GM12878 (cell line): Measurements from ENCODE around the gene LACTBL1. TPM values are rescaled to one million over a fixed set of nuclear protein-coding genes. Genes with fewer than 3 reads are reported as not detected.
A peak's percentile ranks its signal among the peaks of the same experiment; 100 is the strongest.

ENCODE experiments used
- ATAC-seq: fragments of 200-7000 bp; cut with Tn5 transposase; 3 replicates; pipeline ENCODE4 v1.9.1; 2020; ENCODE audit warnings: mild to moderate bottlenecking, moderate library complexity
- BruUV-seq: library from RNA; stranded (reverse); fragments of 400-500 nt; replicated peaks from 2 replicates; lab custom pipeline; 2021; lab: Mats Ljungman, UMichigan
- CTCF ChIA-PET: fragments of 300-600 bp; sonication (Branson Sonifier 250); formaldehyde crosslinking; extraction: SDS; loops from one replicate; lab custom pipeline; 2021; ENCODE audit warnings: inconsistent platforms; lab: Yijun Ruan, JAX
- POLR2A ChIA-PET: fragments of 350-600 bp; formaldehyde crosslinking; extraction: SDS; loops from one replicate; lab custom pipeline; 2021; ENCODE audit warnings: inconsistent platforms; lab: Charles Lee
- RAD21 ChIA-PET: fragments of 300-600 bp; sonication (Branson Sonifier 250); formaldehyde crosslinking; loops from one replicate; lab custom pipeline; 2023; ENCODE audit warnings: antibody characterized with exemption; ENCODE audit not compliant: unreplicated experiment; lab: Charles Lee
- SMC1A ChIA-PET: fragments of 300-600 bp; sonication (Branson Sonifier 250); formaldehyde crosslinking; loops from one replicate; lab custom pipeline; 2023; ENCODE audit not compliant: unreplicated experiment, uncharacterized antibody; lab: Charles Lee
- DNase-seq: peaks from one replicate; pipeline ENCODE4 v3.0.0-alpha.2; 2011; ENCODE audit warnings: low read depth, low spot score
- FAIRE-seq: peaks from 3 replicates; lab custom pipeline; 2011; peaks lifted over from hg19 to GRCh38; lab: Jason Lieb, UNC
- H2AFZ ChIP-seq: 2 replicates; pipeline ENCODE4 v1.6.0; 2011; ENCODE audit warnings: low read depth, low read length, control low read depth; ENCODE audit not compliant: control insufficient read depth
- H3K27ac ChIP-seq: 2 replicates; pipeline ENCODE4 v1.5.1; 2011; ENCODE audit warnings: control low read depth; ENCODE audit not compliant: control insufficient read depth, insufficient read depth
- H3K27me3 ChIP-seq, 2 experiments: replicated peaks in 1 of 2; 2 replicates each; pipeline versions ENCODE4 v1.6.0 to v1.6.1; 2011; ENCODE audit warnings: low read length in 1 of 2; ENCODE audit not compliant: control insufficient read depth in 2 of 2, insufficient read depth in 2 of 2
- H3K36me3 ChIP-seq, 2 experiments: 2 replicates each; pipeline ENCODE4 v1.5.1; 2011; ENCODE audit warnings: low read length in 1 of 2; ENCODE audit not compliant: control insufficient read depth in 2 of 2, insufficient read depth in 2 of 2
- H3K4me1 ChIP-seq: 2 replicates; pipeline ENCODE4 v1.6.1; 2011; ENCODE audit warnings: mild to moderate bottlenecking, low read length, moderate library complexity, mixed read lengths; ENCODE audit not compliant: control insufficient read depth, insufficient read depth
- H3K4me2 ChIP-seq: 2 replicates; pipeline ENCODE4 v1.6.0; 2011; ENCODE audit warnings: control low read depth; ENCODE audit not compliant: control insufficient read depth, insufficient read depth
- H3K4me3 ChIP-seq: fragments of 200-600 bp; sonication (generic); 2 replicates; pipeline ENCODE4 v1.5.1; 2016
- H3K79me2 ChIP-seq: 2 replicates; pipeline ENCODE4 v1.6.0; 2011; ENCODE audit warnings: low read length; ENCODE audit not compliant: control insufficient read depth, insufficient read depth
- H3K9ac ChIP-seq: 2 replicates; pipeline ENCODE4 v1.8.0; 2011; ENCODE audit warnings: low read length, control low read depth, mixed read lengths; ENCODE audit not compliant: control insufficient read depth, insufficient read depth
- H3K9me3 ChIP-seq: replicated peaks from 3 replicates; pipeline ENCODE4 v1.5.1; 2011; ENCODE audit warnings: mild to moderate bottlenecking, low read length; ENCODE audit not compliant: control insufficient read depth, insufficient read depth
- H4K20me1 ChIP-seq: 2 replicates; pipeline ENCODE4 v1.6.0; 2011; ENCODE audit not compliant: control insufficient read depth, insufficient read depth
- FOS ChIP-seq: IDR thresholded peaks from 3 replicates; pipeline ENCODE4 v1.6.1; 2011; ENCODE audit warnings: borderline replicate concordance; ENCODE audit not compliant: insufficient read length; ENCODE audit errors: extremely low read depth
- RBBP5 ChIP-seq: fragments of 200-600 bp; sonication (generic); conservative IDR thresholded peaks from 2 replicates; pipeline ENCODE4 v1.6.1; 2016
- WRNIP1 ChIP-seq: IDR thresholded peaks from 2 replicates; pipeline ENCODE4 v1.6.1; 2011; ENCODE audit warnings: low read depth, low read length, improper control_type of control experiment, borderline replicate concordance
- WGBS: methylation state at CpG from one replicate; pipeline ENCODE4 v1.1.6; 2016; ENCODE audit warnings: low lambda C conversion rate; ENCODE audit not compliant: insufficient replicate concordance, insufficient coverage; ENCODE audit errors: missing lambda C conversion rate; 5-methylcytosine and 5-hydroxymethylcytosine counted together
- in situ Hi-C: fragments of 300-500 bp; cut with MboI; formaldehyde crosslinking; loops from 9 replicates; pipeline ENCODE4 v1.14.3; 2018; ENCODE audit warnings: mixed read lengths
- intact Hi-C: fragments of 100-400 bp; cut with micrococcal nuclease; formaldehyde crosslinking; loops from one replicate; pipeline ENCODE4 v1.14.2; 2022; ENCODE audit not compliant: unreplicated experiment
- polyA plus RNA-seq, 11 experiments: library from polyadenylated mRNA; depleted of rRNA in 4 of 11; unstranded in 6 of 11; stranded (reverse) in 5 of 11; fragments of >200 nt; fragmentation: Nextera tagmentation in 4 of 11; fragmentation: Illumina TruSeq in 1 of 11; extraction: Ambion mirVana in 4 of 11; extraction: Trizol in 1 of 11; gene quantifications; 1 replicate in 1 of 11; 2 replicates in 10 of 11; pipeline versions ENCODE4 v1.2.1 to v1.2.3, GENCODE V29; 2011 to 2016; ENCODE audit warnings: inconsistent platforms in 2 of 11, missing spikeins in 2 of 11, low read depth in 1 of 11
- total RNA-seq, 4 experiments: library from RNA; depleted of rRNA in 3 of 4; stranded (reverse); fragments of >200 nt in 3 of 4; fragmentation: Illumina TruSeq in 1 of 4; extraction: Trizol in 1 of 4; gene quantifications; 2 replicates each; pipeline versions ENCODE4 v1.2.1 to v1.2.3, GENCODE V29; 2013 to 2021
- TF ChIP-seq, protein P1 (sequence below): fragments of 450-650 bp; IDR thresholded peaks from 2 replicates; pipeline ENCODE4 v1.6.1; 2016; ENCODE audit warnings: mild to moderate bottlenecking
- TF ChIP-seq, protein P2 (sequence below): IDR thresholded peaks from 2 replicates; pipeline ENCODE4 v1.6.1; 2011; ENCODE audit warnings: borderline replicate concordance, low read depth, mild to moderate bottlenecking, moderate library complexity, low read length; ENCODE audit not compliant: insufficient read depth, poor library complexity, severe bottlenecking
- TF ChIP-seq, protein P3 (sequence below): IDR thresholded peaks from 2 replicates; pipeline ENCODE4 v1.6.1; 2012; ENCODE audit warnings: improper control_type of control experiment, low read depth, low read length; ENCODE audit not compliant: insufficient replicate concordance

Gene LACTBL1
- total and polyA plus RNA-seq, 10 of the 15 experiments (the other 5 are each of a cell fraction or from before 2014, with no cell fraction given), result 0.08 TPM; not detected in 9

DNA sequence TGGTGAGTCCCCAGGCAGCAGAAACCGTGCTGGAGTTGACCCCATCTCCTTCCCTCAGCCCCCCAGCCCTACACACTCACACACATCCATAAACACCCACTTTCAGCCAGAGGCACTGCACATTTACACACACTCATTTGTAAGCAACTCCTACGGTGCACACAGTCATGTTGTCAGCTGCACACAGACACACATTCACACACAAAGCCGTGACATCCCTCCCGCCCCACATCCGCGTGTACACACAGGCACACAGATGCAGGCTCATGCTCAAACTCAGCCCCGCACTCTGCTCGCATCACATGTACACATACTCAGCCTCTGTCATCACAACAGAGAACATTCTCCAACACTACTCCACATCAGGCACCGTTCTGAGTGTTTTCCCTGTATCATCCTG is 47.6 kb downstream of the LACTBL1 start:
- H3K4me3 ChIP-seq, result no peak overlapping the region
- DNase-seq, result no peak
- SMC1A ChIA-PET, result no interaction called here
- ATAC-seq, result no peak
- POLR2A ChIA-PET, result no interaction called here
- no peak overlapping the region for H2AFZ ChIP-seq
- no peak for TF ChIP-seq FOS
- TF ChIP-seq, protein P1, sequence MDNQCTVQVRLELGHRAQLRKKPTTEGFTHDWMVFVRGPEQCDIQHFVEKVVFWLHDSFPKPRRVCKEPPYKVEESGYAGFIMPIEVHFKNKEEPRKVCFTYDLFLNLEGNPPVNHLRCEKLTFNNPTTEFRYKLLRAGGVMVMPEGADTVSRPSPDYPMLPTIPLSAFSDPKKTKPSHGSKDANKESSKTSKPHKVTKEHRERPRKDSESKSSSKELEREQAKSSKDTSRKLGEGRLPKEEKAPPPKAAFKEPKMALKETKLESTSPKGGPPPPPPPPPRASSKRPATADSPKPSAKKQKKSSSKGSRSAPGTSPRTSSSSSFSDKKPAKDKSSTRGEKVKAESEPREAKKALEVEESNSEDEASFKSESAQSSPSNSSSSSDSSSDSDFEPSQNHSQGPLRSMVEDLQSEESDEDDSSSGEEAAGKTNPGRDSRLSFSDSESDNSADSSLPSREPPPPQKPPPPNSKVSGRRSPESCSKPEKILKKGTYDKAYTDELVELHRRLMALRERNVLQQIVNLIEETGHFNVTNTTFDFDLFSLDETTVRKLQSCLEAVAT, result no peak
- no peak for TF ChIP-seq RBBP5
- TF ChIP-seq, protein P2, sequence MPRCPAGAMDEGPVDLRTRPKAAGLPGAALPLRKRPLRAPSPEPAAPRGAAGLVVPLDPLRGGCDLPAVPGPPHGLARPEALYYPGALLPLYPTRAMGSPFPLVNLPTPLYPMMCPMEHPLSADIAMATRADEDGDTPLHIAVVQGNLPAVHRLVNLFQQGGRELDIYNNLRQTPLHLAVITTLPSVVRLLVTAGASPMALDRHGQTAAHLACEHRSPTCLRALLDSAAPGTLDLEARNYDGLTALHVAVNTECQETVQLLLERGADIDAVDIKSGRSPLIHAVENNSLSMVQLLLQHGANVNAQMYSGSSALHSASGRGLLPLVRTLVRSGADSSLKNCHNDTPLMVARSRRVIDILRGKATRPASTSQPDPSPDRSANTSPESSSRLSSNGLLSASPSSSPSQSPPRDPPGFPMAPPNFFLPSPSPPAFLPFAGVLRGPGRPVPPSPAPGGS, result peak; percentile 42
- TF ChIP-seq, protein P3, sequence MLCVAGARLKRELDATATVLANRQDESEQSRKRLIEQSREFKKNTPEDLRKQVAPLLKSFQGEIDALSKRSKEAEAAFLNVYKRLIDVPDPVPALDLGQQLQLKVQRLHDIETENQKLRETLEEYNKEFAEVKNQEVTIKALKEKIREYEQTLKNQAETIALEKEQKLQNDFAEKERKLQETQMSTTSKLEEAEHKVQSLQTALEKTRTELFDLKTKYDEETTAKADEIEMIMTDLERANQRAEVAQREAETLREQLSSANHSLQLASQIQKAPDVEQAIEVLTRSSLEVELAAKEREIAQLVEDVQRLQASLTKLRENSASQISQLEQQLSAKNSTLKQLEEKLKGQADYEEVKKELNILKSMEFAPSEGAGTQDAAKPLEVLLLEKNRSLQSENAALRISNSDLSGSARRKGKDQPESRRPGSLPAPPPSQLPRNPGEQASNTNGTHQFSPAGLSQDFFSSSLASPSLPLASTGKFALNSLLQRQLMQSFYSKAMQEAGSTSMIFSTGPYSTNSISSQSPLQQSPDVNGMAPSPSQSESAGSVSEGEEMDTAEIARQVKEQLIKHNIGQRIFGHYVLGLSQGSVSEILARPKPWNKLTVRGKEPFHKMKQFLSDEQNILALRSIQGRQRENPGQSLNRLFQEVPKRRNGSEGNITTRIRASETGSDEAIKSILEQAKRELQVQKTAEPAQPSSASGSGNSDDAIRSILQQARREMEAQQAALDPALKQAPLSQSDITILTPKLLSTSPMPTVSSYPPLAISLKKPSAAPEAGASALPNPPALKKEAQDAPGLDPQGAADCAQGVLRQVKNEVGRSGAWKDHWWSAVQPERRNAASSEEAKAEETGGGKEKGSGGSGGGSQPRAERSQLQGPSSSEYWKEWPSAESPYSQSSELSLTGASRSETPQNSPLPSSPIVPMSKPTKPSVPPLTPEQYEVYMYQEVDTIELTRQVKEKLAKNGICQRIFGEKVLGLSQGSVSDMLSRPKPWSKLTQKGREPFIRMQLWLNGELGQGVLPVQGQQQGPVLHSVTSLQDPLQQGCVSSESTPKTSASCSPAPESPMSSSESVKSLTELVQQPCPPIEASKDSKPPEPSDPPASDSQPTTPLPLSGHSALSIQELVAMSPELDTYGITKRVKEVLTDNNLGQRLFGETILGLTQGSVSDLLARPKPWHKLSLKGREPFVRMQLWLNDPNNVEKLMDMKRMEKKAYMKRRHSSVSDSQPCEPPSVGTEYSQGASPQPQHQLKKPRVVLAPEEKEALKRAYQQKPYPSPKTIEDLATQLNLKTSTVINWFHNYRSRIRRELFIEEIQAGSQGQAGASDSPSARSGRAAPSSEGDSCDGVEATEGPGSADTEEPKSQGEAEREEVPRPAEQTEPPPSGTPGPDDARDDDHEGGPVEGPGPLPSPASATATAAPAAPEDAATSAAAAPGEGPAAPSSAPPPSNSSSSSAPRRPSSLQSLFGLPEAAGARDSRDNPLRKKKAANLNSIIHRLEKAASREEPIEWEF, result no peak
- no peak for TF ChIP-seq WRNIP1
- no peaks in the 10 kb centered on the region for H3K9me3 ChIP-seq
- no peaks in the 10 kb centered on the region for H3K79me2 ChIP-seq
- in situ Hi-C loops (no loop called here), intact Hi-C loops (no loop called here)
- H3K27me3 ChIP-seq, result no peaks in the 10 kb centered on the region; a peak in 1 of 4 replicates
- no TSS peak for BruUV-seq
- no peak for FAIRE-seq
- WGBS, result 47% methylated on average over 9 of the region's 9 CpGs
- H3K4me2 ChIP-seq, result no peak overlapping the region
- CTCF ChIA-PET, result no interaction called here
- H3K36me3 ChIP-seq, result no peaks in the 10 kb centered on the region
- no peaks in the 10 kb centered on the region for H3K4me1 ChIP-seq
- H4K20me1 ChIP-seq, result no peaks in the 10 kb centered on the region
- no peak overlapping the region for H3K9ac ChIP-seq
- RAD21 ChIA-PET, result interaction anchor here (0.5 kb wide), 1 partner anchor 8 kb away, joined by 3 read pairs; no protein-coding TSS in a partner anchor
- no peak overlapping the region for H3K27ac ChIP-seq
